ENCODE results near the gene TDRD7.

TDRD7 gene

DNA sequence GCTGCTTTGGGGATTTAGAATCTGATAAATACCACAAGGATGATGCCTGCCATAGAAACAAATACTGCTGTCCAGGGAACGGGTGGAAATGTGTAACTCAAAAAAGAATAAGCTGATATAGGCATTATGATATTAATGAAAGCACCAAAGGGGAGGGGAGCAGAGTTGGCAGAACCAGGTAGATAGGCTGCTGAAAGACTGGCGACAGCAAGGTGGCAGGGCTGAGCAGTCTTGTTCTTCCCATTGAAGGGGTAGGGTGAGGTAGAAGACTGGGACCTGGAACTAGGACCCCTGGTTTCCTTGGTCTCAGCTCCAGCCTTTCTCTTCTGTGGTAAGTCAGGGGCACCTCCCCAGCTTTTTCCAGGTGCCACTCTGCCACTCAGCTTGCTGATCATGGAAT lies 58.2 kb downstream of the TDRD7 start:
- no peaks in the 10 kb centered on the region for H3K9me3 ChIP-seq (ENCODE audit: control insufficient read depth, insufficient read depth, low read depth, low read length)
- H3K27ac ChIP-seq (ENCODE audit: extremely low read depth, low read depth, low read length), result no peak overlapping the region
- peaks cover 0 to 8% of the 10 kb centered on the region in 2 experiments; a peak in 1 of 3 replicates for H3K36me3 ChIP-seq (ENCODE audit: control insufficient read depth in 2 of 2, insufficient read depth in 1 of 2, low read length in 2 of 2)
- H3K4me1 ChIP-seq (ENCODE audit: control insufficient read depth, insufficient read depth, low read length), result no peaks in the 10 kb centered on the region
- CTCF ChIA-PET, result interaction anchor here (0.7 to 10.1 kb wide), 30 partner anchors 8 to 614 kb away, joined by 3 to 255 read pairs (median 10); partner anchors contain the start of genes NCBP1, TDRD7, TMOD1 and TSTD2
- POLR2A ChIA-PET, result interaction anchor here (1.2 kb wide), 1 partner anchor 128 kb away, joined by 5 read pairs; no protein-coding TSS in a partner anchor
- no peak for TF ChIP-seq ZNF654 (tag by site-specific recombination; IDR thresholded peaks at IDR 0.05; ENCODE audit: low read depth)
- TF ChIP-seq, protein P1, sequence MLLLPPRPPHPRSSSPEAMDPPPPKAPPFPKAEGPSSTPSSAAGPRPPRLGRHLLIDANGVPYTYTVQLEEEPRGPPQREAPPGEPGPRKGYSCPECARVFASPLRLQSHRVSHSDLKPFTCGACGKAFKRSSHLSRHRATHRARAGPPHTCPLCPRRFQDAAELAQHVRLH (tag by site-specific recombination; IDR thresholded peaks at IDR 0.05), result no peak
- TF ChIP-seq ZNF530 (tag by site-specific recombination; IDR thresholded peaks at IDR 0.05; ENCODE audit: low read depth), result no peak
- TF ChIP-seq ZNF174 (tag by site-specific recombination; IDR thresholded peaks at IDR 0.05), result no peak
- no peak for TF ChIP-seq ZNF626 (tag by site-specific recombination; IDR thresholded peaks at IDR 0.05)
- no peak for TF ChIP-seq KLF1 (tag by site-specific recombination; IDR thresholded peaks at IDR 0.05)
- no peak for TF ChIP-seq ZNF114 (tag by site-specific recombination; IDR thresholded peaks at IDR 0.05)
- TF ChIP-seq, protein P2, sequence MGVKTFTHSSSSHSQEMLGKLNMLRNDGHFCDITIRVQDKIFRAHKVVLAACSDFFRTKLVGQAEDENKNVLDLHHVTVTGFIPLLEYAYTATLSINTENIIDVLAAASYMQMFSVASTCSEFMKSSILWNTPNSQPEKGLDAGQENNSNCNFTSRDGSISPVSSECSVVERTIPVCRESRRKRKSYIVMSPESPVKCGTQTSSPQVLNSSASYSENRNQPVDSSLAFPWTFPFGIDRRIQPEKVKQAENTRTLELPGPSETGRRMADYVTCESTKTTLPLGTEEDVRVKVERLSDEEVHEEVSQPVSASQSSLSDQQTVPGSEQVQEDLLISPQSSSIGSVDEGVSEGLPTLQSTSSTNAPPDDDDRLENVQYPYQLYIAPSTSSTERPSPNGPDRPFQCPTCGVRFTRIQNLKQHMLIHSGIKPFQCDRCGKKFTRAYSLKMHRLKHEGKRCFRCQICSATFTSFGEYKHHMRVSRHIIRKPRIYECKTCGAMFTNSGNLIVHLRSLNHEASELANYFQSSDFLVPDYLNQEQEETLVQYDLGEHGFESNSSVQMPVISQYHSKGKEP (tag by site-specific recombination; IDR thresholded peaks at IDR 0.05), result no peak
- no peak for TF ChIP-seq ZNF510 (tag by site-specific recombination; IDR thresholded peaks at IDR 0.05; ENCODE audit: insufficient replicate concordance)
- no peak for TF ChIP-seq SCRT2 (tag by site-specific recombination; IDR thresholded peaks at IDR 0.05)
- TF ChIP-seq HOXA7 (CRISPR knock-in tag; IDR thresholded peaks at IDR 0.05; ENCODE audit: borderline replicate concordance), result no peak
- TF ChIP-seq ZNF335 (tag by site-specific recombination; conservative IDR thresholded peaks at IDR 0.05), result no peak
- TF ChIP-seq MEIS1 (CRISPR knock-in tag; IDR thresholded peaks at IDR 0.05; ENCODE audit: borderline replicate concordance), result no peak
- TF ChIP-seq, protein P3, sequence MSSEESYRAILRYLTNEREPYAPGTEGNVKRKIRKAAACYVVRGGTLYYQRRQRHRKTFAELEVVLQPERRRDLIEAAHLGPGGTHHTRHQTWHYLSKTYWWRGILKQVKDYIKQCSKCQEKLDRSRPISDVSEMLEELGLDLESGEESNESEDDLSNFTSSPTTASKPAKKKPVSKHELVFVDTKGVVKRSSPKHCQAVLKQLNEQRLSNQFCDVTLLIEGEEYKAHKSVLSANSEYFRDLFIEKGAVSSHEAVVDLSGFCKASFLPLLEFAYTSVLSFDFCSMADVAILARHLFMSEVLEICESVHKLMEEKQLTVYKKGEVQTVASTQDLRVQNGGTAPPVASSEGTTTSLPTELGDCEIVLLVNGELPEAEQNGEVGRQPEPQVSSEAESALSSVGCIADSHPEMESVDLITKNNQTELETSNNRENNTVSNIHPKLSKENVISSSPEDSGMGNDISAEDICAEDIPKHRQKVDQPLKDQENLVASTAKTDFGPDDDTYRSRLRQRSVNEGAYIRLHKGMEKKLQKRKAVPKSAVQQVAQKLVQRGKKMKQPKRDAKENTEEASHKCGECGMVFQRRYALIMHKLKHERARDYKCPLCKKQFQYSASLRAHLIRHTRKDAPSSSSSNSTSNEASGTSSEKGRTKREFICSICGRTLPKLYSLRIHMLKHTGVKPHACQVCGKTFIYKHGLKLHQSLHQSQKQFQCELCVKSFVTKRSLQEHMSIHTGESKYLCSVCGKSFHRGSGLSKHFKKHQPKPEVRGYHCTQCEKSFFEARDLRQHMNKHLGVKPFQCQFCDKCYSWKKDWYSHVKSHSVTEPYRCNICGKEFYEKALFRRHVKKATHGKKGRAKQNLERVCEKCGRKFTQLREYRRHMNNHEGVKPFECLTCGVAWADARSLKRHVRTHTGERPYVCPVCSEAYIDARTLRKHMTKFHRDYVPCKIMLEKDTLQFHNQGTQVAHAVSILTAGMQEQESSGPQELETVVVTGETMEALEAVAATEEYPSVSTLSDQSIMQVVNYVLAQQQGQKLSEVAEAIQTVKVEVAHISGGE (tag by site-specific recombination; conservative IDR thresholded peaks at IDR 0.05; ENCODE audit: low read depth), result no peak
- TF ChIP-seq IKZF3 (tag by site-specific recombination; IDR thresholded peaks at IDR 0.05), result no peak
- TF ChIP-seq ZNF266 (tag by site-specific recombination; IDR thresholded peaks at IDR 0.05; ENCODE audit: low read depth), result no peak
- TF ChIP-seq, protein P4, sequence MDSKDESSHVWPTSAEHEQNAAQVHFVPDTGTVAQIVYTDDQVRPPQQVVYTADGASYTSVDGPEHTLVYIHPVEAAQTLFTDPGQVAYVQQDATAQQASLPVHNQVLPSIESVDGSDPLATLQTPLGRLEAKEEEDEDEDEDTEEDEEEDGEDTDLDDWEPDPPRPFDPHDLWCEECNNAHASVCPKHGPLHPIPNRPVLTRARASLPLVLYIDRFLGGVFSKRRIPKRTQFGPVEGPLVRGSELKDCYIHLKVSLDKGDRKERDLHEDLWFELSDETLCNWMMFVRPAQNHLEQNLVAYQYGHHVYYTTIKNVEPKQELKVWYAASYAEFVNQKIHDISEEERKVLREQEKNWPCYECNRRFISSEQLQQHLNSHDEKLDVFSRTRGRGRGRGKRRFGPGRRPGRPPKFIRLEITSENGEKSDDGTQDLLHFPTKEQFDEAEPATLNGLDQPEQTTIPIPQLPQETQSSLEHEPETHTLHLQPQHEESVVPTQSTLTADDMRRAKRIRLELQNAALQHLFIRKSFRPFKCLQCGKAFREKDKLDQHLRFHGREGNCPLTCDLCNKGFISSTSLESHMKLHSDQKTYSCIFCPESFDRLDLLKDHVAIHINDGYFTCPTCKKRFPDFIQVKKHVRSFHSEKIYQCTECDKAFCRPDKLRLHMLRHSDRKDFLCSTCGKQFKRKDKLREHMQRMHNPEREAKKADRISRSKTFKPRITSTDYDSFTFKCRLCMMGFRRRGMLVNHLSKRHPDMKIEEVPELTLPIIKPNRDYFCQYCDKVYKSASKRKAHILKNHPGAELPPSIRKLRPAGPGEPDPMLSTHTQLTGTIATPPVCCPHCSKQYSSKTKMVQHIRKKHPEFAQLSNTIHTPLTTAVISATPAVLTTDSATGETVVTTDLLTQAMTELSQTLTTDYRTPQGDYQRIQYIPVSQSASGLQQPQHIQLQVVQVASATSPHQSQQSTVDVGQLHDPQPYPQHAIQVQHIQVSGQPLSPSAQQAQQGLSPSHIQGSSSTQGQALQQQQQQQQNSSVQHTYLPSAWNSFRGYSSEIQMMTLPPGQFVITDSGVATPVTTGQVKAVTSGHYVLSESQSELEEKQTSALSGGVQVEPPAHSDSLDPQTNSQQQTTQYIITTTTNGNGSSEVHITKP (tag by site-specific recombination; IDR thresholded peaks at IDR 0.05), result no peak
- no peak for TF ChIP-seq ZNF175 (tag by site-specific recombination; IDR thresholded peaks at IDR 0.05)
- TF ChIP-seq ZEB2 (tag by site-specific recombination; IDR thresholded peaks at IDR 0.05), result no peak
- no peak overlapping the region for H3K4me3 ChIP-seq (ENCODE audit: low read depth, low read length)

All from HEK293 (cell line).